CD4-positive, alpha-beta T cell treated with Interferon gamma for 1 hour (primary cell): Measurements from ENCODE around the gene AFF3.

ENCODE experiments used
- DNase-seq: peaks from one replicate; pipeline ENCODE4 v3.0.0-alpha.2; 2020

Gene AFF3

DNA sequence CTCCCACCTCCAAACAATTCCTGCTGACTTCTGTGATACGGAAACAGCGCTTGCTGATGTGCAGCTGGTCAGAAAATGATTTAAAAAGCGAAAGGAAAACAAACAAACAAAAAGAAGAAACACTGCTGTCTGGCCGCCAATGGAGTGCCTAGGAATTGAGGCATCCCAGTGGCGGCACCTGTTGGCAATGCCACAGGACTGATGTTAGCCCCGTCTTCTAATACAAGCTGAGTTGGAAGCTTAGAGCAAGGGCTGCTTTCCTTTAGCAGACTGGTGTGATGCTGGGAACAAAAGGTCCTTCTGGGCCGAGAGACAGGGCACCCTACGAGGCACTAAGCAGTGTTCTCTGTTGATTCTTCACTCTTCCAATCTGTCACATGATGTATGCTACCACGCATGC is 489.0 kb downstream of the AFF3 start:
- no peak for DNase-seq

DNA sequence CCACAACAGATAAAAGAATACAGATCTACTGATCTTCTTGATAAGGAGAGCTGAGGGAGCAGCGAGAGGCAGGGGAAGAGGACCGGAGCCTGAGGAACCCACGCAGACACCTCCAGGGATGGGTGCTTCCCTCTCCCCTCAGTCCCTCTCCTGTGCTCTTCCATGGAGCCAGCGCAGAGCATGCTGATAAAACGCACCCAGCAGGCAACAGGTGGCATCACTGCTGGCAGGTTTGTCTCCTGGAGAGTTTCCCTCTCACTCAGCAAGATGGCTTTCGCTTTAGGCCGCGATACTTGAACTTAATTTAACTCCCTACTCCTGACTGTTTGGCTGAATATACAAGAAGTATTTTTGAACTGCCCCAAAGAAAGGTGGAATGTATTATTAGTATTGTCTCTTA is 489.5 kb downstream of the AFF3 start:
- no peak for DNase-seq

DNA sequence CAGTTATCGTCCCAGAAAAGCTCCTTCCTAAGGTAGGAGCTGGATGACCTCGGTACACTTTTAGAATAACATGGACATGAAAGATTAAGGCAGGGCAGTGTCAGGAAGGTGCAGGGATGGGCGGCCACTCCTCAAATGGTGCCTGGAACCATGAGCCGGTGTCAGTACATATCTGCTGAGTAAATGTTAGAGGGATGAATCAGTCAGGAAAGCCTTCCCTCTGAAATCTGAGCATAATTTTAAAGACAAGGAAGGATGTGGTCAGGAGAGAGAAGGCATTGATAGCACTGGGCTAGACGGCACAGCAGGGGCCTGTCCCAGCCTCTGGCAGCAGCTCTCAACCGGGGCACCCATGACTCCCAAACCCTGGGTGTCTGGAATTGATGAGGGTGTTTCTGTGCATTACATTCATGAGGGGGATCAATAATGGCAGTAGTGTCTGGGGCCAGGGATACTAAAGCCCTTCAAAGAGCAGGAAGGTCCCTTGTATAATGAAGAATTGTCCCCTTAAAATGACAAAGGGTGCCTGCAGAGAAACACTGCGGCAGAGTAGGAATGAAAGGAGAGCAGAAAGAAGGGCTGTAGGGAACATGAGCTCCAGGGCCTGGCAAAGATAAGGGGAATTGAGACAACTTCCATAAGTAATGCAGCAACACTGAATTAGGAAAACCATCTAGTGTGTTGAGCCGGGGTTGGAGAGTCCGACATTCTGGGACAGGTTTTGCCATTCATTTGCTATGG is 490.3 kb downstream of the AFF3 start:
- no peak for DNase-seq

DNA sequence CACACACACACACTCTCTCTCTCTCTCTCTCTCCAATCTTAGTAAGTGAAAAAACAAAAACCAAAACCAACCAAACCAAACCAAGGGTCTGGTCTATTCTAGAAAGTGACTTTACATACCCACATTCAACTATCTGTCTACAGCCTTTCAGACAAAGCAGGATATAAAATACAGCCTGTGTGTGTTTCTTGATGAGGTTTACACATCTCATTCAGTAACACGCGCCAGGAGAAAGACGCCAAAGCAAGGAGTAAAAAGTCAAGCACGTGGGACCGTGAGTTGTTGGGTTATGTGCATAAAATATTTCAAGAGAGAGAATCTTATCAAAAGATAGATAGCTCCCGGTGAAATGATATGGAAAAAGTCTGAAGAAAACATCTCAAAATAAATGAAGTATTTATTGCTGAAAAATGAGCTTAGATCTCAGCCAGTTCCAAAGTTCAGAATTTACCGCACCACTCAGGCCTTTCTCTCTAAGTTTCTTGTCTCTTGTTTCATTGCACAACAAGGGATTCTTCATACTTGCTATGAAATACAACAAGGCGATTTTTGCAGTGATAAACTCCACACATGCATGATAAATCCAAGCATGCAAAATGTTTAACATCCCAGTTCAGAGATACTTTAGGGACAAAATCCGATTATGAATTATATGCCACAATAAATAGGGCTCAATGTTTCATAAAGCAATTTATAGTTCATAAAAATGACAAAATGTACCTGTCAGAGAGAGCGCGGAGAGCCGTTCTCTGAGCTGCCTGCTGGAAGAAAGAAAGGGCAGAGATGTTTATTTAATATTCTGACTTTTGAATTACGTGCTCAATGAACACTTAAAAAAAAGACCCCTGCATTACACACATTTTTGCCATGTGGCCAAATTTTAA is 493.2 kb downstream of the AFF3 start:
- no peak for DNase-seq

DNA sequence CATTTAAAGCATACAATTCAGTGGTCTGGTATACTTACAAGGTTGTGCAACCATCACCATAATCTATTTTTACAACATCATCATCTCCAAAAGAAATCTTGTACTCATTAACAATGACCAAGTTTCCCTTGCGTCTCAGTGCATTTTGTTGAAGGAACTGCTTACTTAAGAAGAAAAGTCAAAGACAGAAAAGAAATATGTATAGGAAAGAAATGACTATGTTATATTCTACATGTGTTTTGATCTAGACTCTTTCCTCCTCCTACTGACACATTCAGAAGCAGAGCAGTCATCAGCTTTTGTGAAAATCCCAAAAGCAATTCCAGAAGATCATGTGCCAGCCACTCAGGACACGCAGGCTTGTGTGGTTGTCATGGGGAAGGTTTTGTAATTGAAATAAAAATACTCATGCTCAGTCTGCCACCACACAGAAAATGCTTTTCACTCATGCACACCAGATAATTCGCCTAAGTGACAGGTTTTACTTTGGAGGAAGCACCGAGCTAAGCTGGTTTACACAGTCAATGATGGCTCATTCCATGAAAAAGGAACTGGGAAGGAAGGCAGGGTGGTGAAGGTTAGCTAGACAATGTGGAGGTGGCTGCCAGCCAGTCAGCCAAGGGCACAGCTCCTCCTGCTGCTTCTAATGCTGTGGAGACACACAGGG is 494.1 kb downstream of the AFF3 start:
- no peak for DNase-seq

DNA sequence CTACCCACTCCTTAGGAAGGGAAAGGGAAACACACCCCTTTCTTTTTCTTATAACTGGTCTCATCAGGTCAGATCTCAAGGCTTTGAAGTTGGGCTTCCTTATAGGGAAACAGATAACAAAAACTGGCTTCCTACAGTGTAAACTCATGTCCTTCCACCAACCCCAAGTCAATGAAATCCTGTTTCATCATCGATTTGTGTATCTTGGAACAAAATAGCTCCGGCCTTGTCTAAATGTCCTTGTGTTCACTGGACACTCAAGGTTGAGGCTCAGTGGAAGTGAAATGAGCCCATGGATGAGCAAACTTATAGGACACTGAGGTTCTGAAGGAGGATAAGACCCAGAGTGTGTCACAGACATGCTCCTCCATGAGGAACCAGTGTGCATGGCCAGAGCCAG is 496.4 kb downstream of the AFF3 start:
- no peak for DNase-seq

DNA sequence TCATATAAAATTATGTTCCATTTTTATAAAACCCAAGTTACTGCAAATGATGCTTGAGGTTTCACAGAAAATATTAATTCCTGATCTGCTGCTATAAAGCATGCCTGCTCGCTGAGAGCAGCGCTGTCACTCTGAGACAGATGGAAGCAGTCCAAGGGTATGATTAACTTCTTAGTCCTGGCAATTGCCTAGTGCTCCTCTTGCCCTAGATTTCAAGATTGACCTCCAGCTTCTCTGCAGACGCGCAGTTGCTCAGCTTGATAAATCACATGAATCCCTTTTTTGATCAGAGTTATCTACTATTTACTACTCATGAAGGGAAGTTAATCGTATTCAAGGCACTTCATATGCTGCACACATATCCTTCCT is 498.0 kb downstream of the AFF3 start:
- no peak for DNase-seq

DNA sequence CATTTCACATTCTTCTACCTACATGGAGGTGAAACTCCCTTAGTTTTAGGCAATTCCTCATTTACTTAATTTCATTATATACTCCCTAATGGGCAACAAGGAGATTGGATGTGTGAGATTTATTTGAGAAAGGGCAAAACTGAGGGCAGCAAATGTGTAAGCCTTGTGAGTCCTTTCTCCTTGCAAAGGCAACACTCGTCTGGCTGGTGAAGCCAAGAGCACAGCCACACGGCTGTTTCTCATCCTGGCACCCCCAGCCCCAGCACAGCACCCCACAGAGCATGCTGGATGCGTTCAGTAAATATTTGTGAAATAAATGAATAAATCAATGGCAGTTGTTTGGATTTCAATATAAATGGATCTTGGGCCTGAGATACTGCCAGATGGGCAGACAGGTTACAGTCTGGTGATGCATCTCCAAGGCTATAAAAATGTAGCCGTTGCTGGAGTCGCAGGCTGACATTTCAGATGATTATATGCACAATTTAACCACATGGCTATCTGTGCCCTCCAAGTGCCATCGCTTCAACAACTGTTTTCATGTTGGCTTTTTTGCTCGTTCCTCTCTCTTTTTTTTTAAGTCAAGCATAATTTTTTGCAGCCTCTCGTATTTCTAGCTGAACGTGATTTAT is 498.5 kb downstream of the AFF3 start:
- no peak for DNase-seq

DNA sequence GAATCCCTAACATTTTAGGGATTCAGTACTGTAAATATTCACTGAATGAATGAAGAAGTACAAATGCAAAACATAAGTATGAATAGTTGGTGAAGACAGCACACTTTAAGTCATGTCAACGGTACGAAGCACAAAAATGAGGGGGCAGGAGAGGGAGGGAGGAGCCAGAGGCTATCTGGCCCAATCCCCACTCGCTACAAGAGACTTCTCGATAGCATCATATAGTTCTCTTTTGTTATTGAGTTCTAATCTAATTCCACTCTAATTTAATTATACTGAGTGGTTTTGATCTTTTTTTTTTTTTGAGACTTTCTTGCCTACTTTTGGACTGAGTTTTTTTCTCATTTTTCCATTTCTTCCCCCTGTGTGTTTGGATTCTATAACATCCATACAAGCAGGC is 500.4 kb downstream of the AFF3 start:
- DNase-seq = no peak

DNA sequence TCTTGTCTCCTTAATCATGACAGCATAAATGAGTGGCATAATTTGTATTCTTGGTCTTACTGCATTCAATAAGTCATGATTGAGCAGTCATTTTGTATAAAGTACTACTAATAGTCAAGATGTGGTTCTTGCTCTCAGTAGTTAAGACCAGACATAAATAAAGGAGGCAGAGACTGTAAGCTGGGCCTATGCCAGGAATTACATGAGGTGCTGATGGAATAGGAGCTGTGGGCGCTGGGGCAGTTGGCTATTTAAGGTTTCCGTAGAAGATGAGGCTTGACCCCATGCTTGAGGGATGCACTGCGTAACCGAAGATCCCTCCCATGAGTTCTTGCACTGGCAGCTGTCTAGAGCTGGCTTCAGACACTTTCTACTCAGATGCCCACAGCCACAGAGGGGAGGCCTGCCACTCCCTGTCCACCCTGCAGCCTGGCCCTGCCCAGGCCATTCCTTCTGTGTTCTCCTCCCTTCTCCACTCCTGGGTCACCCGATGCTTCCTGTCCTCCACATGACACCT is 501.7 kb downstream of the AFF3 start:
- no peak for DNase-seq

DNA sequence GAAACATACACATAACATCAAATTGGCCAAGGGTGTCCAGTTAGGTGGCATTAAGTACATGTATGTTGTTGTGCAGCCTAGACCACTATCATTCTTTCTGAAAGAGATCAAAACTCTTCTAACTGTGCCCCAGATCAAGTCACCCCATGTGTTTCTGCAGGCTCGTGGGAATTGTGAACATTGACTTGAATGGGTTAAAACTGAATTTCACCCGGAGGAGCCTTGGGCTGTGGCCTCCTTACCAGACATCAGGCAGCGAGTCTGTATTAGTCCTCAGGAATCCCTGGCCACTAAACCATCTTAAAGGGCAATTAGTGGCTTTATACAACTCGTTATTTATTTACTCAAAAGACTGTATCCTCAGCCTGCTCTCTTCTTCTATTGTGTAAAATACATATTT is 503.6 kb downstream of the AFF3 start:
- no peak for DNase-seq

DNA sequence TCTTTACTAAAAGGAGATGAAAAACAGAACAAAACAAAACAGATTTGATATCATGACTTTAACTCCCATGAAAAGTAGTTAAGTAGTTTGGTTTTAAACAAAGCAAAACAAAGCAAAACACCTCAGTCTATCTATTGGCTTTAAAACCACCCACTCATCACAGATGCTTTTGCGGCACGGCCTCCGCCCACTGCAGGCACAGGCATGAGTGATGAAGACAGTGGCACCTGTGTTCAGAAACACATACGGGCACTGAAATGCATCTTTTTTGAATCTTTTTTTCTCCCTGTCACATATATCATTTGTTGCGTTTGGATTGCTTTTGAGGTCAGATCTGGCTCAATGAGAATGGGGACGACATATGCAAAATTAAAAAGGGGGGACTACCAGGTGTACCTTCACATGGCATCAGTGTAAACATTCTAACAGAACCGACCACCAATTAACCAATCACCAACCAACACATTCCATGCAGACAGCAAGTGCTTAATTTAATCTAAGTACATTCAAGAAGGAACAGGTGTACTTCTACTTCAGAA is 505.2 kb downstream of the AFF3 start:
- DNase-seq = no peak

DNA sequence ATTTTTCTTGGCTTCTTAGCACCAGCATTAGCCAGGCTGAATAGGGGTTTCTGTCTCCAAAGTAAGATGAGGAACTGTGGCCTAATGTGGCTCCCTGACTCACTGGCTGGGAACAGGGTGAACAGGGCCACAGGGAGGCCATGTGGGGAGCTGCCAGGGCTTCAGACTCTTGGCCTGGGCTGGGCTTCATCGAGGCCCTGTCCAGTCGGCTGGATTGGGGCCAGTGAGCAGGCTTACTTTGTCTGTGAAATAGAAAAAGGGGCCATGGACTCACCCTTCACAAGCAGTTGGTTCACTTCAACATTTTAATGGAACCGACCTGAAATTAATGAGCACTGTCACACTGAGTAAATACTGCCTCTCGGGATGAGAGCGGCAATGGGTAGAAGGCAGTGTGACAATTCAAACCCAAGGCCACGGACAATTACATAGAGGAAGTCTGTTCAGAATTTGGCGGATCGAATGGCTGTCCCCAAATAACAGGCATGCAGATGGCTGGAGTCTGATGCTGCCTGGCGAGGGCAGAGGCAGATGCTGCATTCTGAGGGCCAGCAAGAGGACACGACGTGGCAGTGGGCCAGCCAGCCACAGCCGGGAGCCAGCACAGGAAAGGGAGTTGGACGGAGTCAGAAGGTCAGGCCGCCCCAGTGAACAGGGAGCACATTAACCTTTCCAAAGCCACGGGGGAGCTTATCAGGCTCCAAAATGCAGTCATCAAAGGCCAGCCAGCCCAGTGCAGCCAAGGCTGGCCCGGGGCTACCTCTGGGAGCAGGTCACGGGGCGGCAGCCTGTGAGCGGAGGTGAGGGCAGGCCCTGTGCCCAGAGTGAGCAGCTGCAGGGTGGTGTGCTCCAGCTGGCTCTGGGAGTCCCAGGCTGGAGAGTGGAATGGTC is 506.0 kb downstream of the AFF3 start:
- no peak for DNase-seq

DNA sequence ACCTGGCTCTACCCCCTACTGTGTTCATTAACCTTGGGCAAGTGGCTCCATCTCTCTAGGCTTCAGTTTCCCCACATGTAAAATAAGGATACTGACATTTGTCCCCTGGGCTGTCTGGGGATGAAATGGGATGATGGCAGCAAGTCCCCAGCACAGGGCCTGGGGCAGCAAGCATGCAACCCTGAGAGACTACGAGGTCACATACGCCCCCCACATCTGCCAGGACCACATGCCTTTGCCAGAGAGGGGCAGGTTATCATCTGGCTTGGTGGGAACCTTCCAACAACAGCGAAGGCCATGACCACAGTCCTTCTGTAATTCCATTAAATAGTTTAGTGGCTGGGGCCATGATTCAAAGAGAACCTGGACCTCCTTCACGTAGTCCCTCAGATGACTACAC is 506.7 kb downstream of the AFF3 start:
- DNase-seq = no peak

DNA sequence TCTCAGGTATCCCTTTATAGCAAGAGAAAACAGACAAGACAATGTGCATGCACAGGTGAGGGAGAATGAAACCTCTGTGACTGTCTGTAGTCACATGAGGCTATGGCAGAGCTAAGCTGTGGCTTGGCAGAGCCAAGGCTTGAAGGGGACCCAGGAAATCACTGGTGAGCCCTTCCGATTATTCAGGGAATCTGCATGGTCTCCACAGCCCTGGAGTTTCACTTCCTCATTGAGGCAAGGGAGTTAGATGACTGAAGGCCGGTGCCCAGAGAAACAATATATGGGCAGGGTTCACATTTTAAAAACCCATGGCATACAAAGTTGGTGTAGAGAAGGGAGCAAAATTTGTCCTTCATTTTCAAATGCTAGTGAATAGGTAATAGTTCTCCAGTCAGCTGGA is 508.2 kb downstream of the AFF3 start:
- DNase-seq = no peak

DNA sequence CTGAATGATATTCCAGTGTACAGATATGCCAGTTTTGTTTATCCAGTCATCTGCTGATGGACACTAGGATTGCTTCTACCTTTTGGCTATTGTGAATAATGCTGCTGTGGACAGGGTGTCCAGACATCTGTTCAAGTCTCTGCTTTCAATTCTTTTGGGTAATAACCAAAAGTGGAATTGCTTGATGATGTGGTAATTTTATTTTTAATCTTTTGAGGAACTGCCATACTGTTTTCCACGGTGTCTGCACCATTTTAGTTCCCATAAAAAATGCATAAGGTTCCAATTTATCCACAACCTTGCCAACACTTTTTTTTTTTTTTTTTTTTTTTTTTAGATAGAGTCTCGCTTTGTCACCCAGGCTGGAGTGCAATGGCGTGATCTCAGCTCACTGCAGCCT is 510.7 kb downstream of the AFF3 start:
- DNase-seq = no peak

DNA sequence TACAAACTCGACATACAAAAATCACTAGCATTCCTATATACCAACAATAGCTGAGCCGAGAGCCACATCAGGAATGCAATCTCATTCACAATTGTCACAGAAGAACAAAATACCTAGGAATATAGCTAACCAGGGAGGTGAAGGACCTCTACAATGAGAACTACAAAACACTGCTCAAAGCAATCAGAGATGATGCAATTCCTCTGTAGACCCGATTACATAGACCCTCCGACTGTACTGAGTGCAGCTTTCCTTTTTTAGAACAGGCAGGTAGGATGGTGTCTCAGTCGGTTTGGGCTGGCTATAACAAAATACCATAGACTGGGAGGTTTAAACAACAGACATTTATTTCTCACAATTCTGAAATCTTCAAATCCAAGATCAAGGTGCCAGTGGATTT is 513.1 kb downstream of the AFF3 start:
- DNase-seq = no peak

DNA sequence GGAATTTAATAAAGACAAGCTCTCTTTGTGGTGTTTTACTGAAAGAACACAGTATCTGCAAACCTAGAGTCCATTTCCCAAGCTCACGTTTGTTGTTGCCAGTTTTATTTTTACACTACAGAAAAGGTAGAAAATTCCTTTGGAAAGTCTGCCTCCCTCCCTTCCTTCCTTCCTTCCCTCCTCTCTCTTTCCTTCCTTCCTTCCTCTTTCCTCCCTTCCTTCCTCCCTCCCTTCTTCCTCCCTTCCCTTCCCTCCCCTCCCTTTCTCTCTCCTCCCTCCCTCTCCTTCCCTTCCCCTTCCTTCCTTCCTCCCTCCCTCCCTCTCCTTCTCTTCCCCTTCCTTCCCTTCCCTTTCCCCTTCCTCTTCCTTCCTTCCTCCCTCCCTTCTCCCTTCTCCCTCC is 516.2 kb downstream of the AFF3 start:
- DNase-seq = no peak

DNA sequence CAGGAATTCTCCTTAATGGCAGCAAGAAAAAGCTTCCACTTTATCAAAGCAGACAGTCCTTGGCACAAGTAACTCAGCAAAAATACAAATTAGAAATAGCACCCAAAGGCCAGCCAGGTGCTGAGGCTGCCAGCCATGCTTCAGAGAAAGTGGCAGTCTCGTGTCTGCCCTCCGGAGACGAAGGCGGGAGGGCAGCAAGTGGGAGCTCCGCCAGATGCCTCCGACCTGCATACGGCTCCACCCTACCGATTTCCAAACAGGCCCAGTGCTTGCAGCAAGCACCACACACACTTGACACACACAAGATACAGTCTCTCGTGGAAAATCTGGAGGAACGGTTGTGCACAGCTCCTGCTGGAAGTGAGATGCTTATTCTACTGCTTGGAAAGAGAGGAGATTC is 517.7 kb downstream of the AFF3 start:
- no peak for DNase-seq

DNA sequence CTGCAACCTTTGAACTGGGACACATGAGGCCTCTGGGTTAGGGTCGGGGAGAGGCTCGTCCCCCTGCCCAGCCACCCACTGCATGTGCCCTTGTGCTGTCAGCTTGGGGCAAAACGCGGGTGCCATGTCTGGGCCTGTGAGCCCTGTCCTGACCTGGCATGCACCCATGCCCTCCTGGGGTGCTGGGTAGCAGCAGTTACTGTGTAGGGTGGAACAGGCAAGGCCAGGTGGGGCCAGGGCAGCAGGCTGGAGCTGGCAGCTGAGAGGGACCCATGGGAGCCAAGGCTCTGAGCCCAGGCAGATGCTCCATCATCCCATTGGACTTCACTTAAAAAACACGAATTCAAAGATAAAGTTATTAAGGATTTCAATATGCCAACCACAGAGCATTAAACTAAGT is 518.8 kb downstream of the AFF3 start:
- DNase-seq = no peak

DNA sequence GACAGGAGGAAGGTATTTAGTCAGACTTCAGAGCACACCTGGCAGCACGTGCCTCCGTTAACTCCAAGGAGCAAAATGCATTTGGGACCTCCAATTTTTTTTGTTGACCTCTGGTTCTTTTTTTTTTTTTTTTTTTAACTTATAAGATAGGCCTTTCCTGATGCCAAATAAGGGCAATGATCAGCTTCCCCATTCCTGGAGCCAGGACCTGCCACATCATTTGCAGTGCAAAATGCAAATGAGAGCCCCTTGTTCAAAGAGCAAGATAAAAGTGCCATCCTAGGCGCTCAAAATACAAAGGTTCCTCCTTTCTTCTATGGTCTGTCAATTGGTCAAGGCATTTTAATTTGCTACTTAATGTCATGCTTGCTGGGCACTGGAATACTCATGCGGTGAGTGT is 519.4 kb downstream of the AFF3 start:
- DNase-seq = no peak

DNA sequence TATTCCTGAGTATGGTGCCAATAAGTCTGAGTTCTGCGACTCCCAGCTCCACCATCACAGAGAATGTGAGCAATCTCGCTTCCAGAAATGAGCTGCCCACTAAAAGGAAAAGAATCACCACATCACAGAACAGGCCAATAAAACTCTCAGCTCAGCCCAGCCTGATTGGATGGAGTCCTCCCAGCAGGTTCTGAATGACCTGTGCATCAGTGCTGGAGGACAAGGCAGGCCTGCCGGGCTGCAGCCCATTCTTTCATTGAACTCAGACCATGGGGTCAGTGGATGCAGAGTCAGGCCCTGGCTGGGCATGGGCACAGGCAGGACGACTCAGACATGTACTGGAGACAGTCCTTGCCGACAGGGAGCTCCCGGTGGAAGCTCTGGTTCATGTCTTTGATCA is 519.9 kb downstream of the AFF3 start:
- no peak for DNase-seq
